Stomach (tissue), 9 donors: Measurements from ENCODE around the gene UBE4B. TPM values are rescaled to one million over a fixed set of nuclear protein-coding genes. Genes with fewer than 3 reads are reported as not detected.
"Not testable (repeated sequence)": the region's sequence is repeated elsewhere in the genome, so short reads cannot be mapped to it uniquely, and the experiment has no call there.

ENCODE experiments used
- DNase-seq, 2 donors: peaks; one replicate each; pipeline versions ENCODE4 v3.0.0 to v3.0.0-alpha.2; 2013 to 2019
- H3K27ac ChIP-seq, 5 donors: fragments of 200-600 bp in 4 of 5; sonication (generic) in 4 of 5; one replicate each; pipeline ENCODE4 v1.5.1; 2013 to 2019; ENCODE audit warnings: mild to moderate bottlenecking in 1 of 5, moderate library complexity in 1 of 5
- H3K27me3 ChIP-seq, 3 donors: fragments of 200-600 bp; sonication (generic); one replicate each; pipeline ENCODE4 v1.5.1; 2017 to 2019; ENCODE audit warnings: mixed run types in 1 of 3
- H3K36me3 ChIP-seq, 4 donors: fragments of 200-600 bp; sonication (generic); 1 replicate in 3 of 4; 2 replicates in 1 of 4; pipeline ENCODE4 v1.5.1; 2016 to 2019
- H3K4me1 ChIP-seq, 4 donors: fragments of 200-600 bp; sonication (generic); one replicate each; pipeline ENCODE4 v1.5.1; 2016 to 2019
- H3K4me3 ChIP-seq, 4 donors: fragments of 200-600 bp; sonication (generic) in 3 of 4; one replicate each; pipeline ENCODE4 v1.5.1; 2016 to 2019; ENCODE audit warnings: mild to moderate bottlenecking in 1 of 4
- H3K9me3 ChIP-seq, 4 donors: fragments of 200-600 bp; sonication (generic); one replicate each; pipeline ENCODE4 v1.5.1; 2016 to 2019
- EP300 ChIP-seq: sonication (generic); formaldehyde crosslinking; IDR thresholded peaks from one replicate; pipeline ENCODE4 v1.6.1; 2017; ENCODE audit warnings: antibody characterized with exemption
- POLR2A ChIP-seq, 4 donors: fragments of 450-650 bp; IDR thresholded peaks; one replicate each; pipeline ENCODE4 v1.6.1; 2016; ENCODE audit warnings: antibody characterized with exemption in 4 of 4, control low read depth in 2 of 4, mild to moderate bottlenecking in 1 of 4, moderate library complexity in 1 of 4
- POLR2AphosphoS5 ChIP-seq, 3 donors: sonication (generic); formaldehyde crosslinking; IDR thresholded peaks; one replicate each; pipeline ENCODE4 v1.6.1; 2016; ENCODE audit warnings: antibody characterized with exemption in 3 of 3
- WGBS, 5 donors: extraction: QIAGEN DNeasy Blood & Tissue Kit in 3 of 5; methylation state at CpG; one replicate each; pipeline versions ENCODE4 v1.1.5 to v1.1.7; 2013 to 2018; 5-methylcytosine and 5-hydroxymethylcytosine counted together
- intact Hi-C: fragments of 100-400 bp; cut with DNase I; formaldehyde crosslinking; loops from one replicate; pipeline ENCODE4 v1.15.1; 2023; ENCODE audit warnings: low total_unique reads
- polyA plus RNA-seq, 3 donors: library from polyadenylated mRNA; stranded (reverse); fragments of 200-250 nt; gene quantifications; one replicate each; pipeline ENCODE4 v1.2.3, GENCODE V29; 2013
- total RNA-seq, 5 donors: library from RNA; depleted of rRNA; stranded (reverse); fragments of >200 nt; gene quantifications; one replicate each; pipeline versions ENCODE4 v1.1.0 to v1.2.3, GENCODE V29; 2014 to 2016
- TF ChIP-seq, protein P1 (sequence below), 7 experiments: fragments of 450-650 bp in 4 of 7; fragments of 200-600 bp in 3 of 7; sonication (generic) in 3 of 7; IDR thresholded peaks; one replicate each; pipeline ENCODE4 v1.5.1; 2016 to 2019; ENCODE audit warnings: antibody characterized with exemption in 7 of 7, control low read depth in 2 of 7, mild to moderate bottlenecking in 1 of 7
- donor health status: healthy with polysubstance abuse.
- donor health status: Bipolar disorder and iron deficiency.
- donor health status: healthy.

Gene UBE4B
- total and polyA plus RNA-seq, 8 donors = 13.3 to 82.9 (median 39.5) TPM

DNA sequence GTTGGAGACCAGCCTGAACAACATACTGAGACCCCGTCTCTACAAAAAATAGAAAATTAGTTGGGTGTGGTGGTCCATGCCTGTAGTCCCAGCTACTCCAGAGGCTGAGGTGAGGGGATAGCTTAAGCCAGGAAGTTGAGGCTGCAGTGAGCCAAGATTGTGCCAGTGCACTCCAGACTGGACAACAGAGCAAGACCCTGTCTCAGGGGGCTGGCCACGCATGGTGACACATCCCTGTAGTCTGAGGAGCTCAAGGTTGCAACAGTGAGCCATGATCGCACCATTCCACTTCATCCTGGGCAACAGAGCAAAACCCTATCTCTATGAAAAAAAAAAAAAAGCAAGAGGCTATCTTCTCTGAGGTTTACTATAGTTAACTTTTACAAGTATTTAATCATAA, 12.7 kb upstream of the UBE4B start:
- H3K4me1 ChIP-seq = no peaks in the 10 kb centered on the region
- no peaks in the 10 kb centered on the region for H3K27me3 ChIP-seq
- TF ChIP-seq POLR2A (IDR thresholded peaks at IDR 0.05) (no peak), EP300 (no peak), POLR2AphosphoS5 (IDR thresholded peaks at IDR 0.05) (no peak)
- TF ChIP-seq, protein P1, sequence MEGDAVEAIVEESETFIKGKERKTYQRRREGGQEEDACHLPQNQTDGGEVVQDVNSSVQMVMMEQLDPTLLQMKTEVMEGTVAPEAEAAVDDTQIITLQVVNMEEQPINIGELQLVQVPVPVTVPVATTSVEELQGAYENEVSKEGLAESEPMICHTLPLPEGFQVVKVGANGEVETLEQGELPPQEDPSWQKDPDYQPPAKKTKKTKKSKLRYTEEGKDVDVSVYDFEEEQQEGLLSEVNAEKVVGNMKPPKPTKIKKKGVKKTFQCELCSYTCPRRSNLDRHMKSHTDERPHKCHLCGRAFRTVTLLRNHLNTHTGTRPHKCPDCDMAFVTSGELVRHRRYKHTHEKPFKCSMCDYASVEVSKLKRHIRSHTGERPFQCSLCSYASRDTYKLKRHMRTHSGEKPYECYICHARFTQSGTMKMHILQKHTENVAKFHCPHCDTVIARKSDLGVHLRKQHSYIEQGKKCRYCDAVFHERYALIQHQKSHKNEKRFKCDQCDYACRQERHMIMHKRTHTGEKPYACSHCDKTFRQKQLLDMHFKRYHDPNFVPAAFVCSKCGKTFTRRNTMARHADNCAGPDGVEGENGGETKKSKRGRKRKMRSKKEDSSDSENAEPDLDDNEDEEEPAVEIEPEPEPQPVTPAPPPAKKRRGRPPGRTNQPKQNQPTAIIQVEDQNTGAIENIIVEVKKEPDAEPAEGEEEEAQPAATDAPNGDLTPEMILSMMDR (IDR thresholded peaks at IDR 0.05) = no peak
- no peaks in the 10 kb centered on the region for H3K9me3 ChIP-seq
- DNase-seq = no peak
- 85 to 93% (median 86%) methylated on average over 3 of the region's 3 CpGs for WGBS, 5 donors
- H3K36me3 ChIP-seq = no peaks in the 10 kb centered on the region
- H3K4me3 ChIP-seq = no peak overlapping the region
- no peak overlapping the region for H3K27ac ChIP-seq
- intact Hi-C loops = no loop called here

- H3K4me3 ChIP-seq, H3K27ac ChIP-seq, intact Hi-C loops, H3K36me3 ChIP-seq, H3K27me3 ChIP-seq, H3K9me3 ChIP-seq, DNase-seq, H3K4me1 ChIP-seq: not testable (repeated sequence)
- WGBS, 5 donors = 72 to 95% (median 87%) methylated on average over 2 of the region's 2 CpGs
These were observed 12.1 kb upstream of the UBE4B start for GRCh38 chr1:10020678-10021077.

- H3K27ac ChIP-seq, H3K36me3 ChIP-seq, H3K4me1 ChIP-seq, DNase-seq, H3K27me3 ChIP-seq, H3K4me3 ChIP-seq, H3K9me3 ChIP-seq, intact Hi-C loops: not testable (repeated sequence)
- 81 to 92% (median 88%) methylated on average over 4 of the region's 4 CpGs for WGBS, 5 donors
These were observed 10.8 kb upstream of the UBE4B start for GRCh38 chr1:10021992-10022391.

- Histone ChIP-seq H3K36me3 (no peaks in the 10 kb centered on the region), H3K9me3 (no peaks in the 10 kb centered on the region), H3K4me1 (no peaks in the 10 kb centered on the region), H3K27ac (no peak overlapping the region), H3K4me3 (no peak overlapping the region), H3K27me3 (no peaks in the 10 kb centered on the region)
- 80 to 92% (median 83%) methylated on average over 7 of the region's 7 CpGs for WGBS, 5 donors
- intact Hi-C loops = no loop called here
- DNase-seq = no peak
- TF ChIP-seq, protein P1 (IDR thresholded peaks at IDR 0.05) = no peak
- TF ChIP-seq POLR2AphosphoS5 (IDR thresholded peaks at IDR 0.05) = no peak
- no peak for TF ChIP-seq EP300
- no peak for TF ChIP-seq POLR2A (IDR thresholded peaks at IDR 0.05)
These were observed 10.1 kb upstream of the UBE4B start for GRCh38 chr1:10022656-10023055.

DNA sequence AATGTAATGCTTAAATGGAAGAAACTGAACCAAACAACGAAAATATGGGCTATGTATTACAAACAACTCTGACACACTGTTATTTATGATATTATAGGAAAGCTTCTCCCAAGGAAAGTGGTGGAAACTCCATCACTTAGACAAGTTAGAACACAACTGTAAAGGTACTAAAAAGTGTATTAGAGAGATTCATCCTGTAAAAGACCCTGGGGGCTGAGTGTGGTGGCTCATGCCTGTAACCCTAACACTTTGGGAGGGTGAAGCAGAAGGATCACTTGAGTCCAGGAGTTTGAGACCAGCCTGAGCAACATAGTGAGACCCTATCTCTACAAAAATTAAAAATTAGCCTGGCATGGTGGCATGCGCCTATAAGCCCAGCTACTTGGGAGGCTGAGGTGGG, 7.4 kb upstream of the UBE4B start:
- Histone ChIP-seq H3K36me3 (no peaks in the 10 kb centered on the region), H3K27me3 (no peaks in the 10 kb centered on the region), H3K4me1 (no peaks in the 10 kb centered on the region), H3K4me3 (no peak overlapping the region), H3K27ac (no peak overlapping the region), H3K9me3 (no peaks in the 10 kb centered on the region)
- intact Hi-C loops = no loop called here
- 72 to 85% (median 78%) methylated on average over 2 of the region's 2 CpGs for WGBS, 5 donors
- no peak for DNase-seq
- TF ChIP-seq, protein P1 (IDR thresholded peaks at IDR 0.05) = no peak
- TF ChIP-seq POLR2AphosphoS5 (IDR thresholded peaks at IDR 0.05) (no peak), EP300 (no peak), POLR2A (IDR thresholded peaks at IDR 0.05) (no peak)

DNA sequence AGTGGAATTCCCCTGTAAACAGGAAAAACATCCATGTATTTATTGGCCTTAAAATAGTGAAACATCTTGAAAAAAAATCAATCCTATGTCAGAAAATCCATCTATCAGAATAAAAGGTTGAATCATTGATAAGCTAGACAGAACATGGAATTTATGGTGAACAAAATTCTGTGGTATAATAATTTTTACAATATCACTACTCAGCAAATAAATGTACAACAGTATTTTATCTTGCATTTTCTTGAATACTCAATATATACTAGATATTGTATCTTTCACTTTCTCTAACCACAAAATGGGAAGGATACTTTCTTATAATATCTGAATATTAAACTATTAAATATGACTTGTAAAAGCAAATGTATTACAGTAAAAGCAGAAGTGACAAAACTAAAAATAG, 5.7 kb upstream of the UBE4B start:
- Histone ChIP-seq H3K27me3 (no peaks in the 10 kb centered on the region), H3K36me3 (no peaks in the 10 kb centered on the region), H3K9me3 (no peaks in the 10 kb centered on the region), H3K27ac (no peak overlapping the region), H3K4me1 (peaks cover 0 to 6% (median 1%) of the 10 kb centered on the region in 4 donors), H3K4me3 (no peak overlapping the region)
- TF ChIP-seq EP300 = no peak
- TF ChIP-seq POLR2AphosphoS5 (IDR thresholded peaks at IDR 0.05) = no peak
- TF ChIP-seq POLR2A (IDR thresholded peaks at IDR 0.05) = no peak
- TF ChIP-seq, protein P1 (IDR thresholded peaks at IDR 0.05) = no peak
- intact Hi-C loops = no loop called here
- DNase-seq = no peak

DNA sequence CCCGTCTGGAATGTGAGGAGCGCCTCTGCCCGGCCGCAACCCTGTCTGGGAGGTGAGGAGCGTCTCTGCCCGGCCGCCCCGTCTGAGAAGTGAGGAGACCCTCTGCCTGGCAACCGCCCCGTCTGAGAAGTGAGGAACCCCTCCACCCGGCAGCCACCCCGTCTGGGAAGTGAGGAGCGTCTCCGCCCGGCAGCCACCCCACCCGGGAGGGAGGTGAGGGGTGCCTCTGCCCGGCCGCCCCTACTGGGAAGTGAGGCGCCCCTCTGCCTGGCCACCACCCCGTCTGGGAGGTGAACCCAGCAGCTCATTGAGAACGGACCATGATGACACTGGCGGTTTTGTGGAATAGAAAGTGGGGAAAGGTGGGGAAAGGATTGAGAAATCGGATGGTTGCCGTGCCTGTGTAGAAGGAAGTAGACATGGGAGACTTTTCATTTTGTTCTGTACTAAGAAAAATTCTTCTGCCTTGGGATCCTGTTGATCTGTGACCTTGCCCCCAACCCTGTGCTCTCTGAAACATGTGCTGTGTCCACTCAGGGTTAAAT, 3.7 kb upstream of the UBE4B start:
- H3K4me3 ChIP-seq, H3K9me3 ChIP-seq, intact Hi-C loops, H3K27ac ChIP-seq, DNase-seq, H3K36me3 ChIP-seq, H3K27me3 ChIP-seq: not testable (repeated sequence)
- 61 to 86% (median 79%) methylated on average over 14 to 21 of the region's 24 CpGs for WGBS, 5 donors
- peaks cover 3 to 17% (median 8%) of the 10 kb centered on the region in 4 donors for H3K4me1 ChIP-seq
